Suppressor macrophage treated with lipopolysaccharide for 1 hour (primary cell): ENCODE measurements around the gene MT1M.
A peak's percentile ranks its signal among the peaks of the same experiment; 100 is the strongest.
"Not testable (repeated sequence)": the region's sequence is repeated elsewhere in the genome, so short reads cannot be mapped to it uniquely, and the experiment has no call there.

Experiments used
- DNase-seq, 3 donors: peaks; one replicate each; pipeline ENCODE4 v3.0.0-alpha.2; 2020 to 2022

MT1M gene

GRCh38 chr16:56652600-56652999 is 20.1 kb downstream of the MT1M start:
- DNase-seq: no peak

- no peak for DNase-seq
These were observed 20.8 kb downstream of the MT1M start for GRCh38 chr16:56653218-56653617.

- peak; percentile 83 to 88 (median 84) for DNase-seq
These were observed 25.3 kb downstream of the MT1M start, which contains the start of gene MT1F for GRCh38 chr16:56657555-56658326. Gene MT1F (plus strand): TSS chr16:56657959. CDS start chr16:56658059, 100 bp downstream.

GRCh38 chr16:56658327-56658875 is 25.9 kb downstream of the MT1M start:
- DNase-seq: no peak

GRCh38 chr16:56662357-56663354 is 30.2 kb downstream of the MT1M start:
- DNase-seq: no peak

GRCh38 chr16:56664506-56664905 is 32.0 kb downstream of the MT1M start:
- DNase-seq: no peak

- not testable (repeated sequence) for DNase-seq
These were observed 33.1 kb downstream of the MT1M start for GRCh38 chr16:56665286-56666261.

- DNase-seq: peak; percentile 73 to 88 (median 77)
These were observed 35.4 kb downstream of the MT1M start, which contains the start of gene MT1G for GRCh38 chr16:56667581-56668571. Gene MT1G (minus strand): TSS chr16:56668065. CDS start chr16:56667993, 72 bp downstream.

- no peak for DNase-seq
These were observed 36.8 kb downstream of the MT1M start, which contains the start of gene MT1H for GRCh38 chr16:56669005-56669839. Gene MT1H (plus strand): TSS chr16:56669814. CDS start chr16:56669885, 71 bp downstream.

GRCh38 chr16:56669840-56670619 is 37.6 kb downstream of the MT1M start:
- DNase-seq: peak; percentile 42 to 54 (median 53)

- DNase-seq: no peak
These were observed 38.1 kb downstream of the MT1M start for GRCh38 chr16:56670620-56670934.

GRCh38 chr16:56671691-56672090 is 39.2 kb downstream of the MT1M start:
- peak; percentile 66 to 86 (median 66) for DNase-seq

- DNase-seq: not testable (repeated sequence)
These were observed 39.7 kb downstream of the MT1M start for GRCh38 chr16:56672171-56672570.

- DNase-seq: peak in 1 of 3 donors; percentile 28
These were observed 40.5 kb downstream of the MT1M start for GRCh38 chr16:56672761-56673536.

GRCh38 chr16:56673921-56674320 is 41.5 kb downstream of the MT1M start:
- peak; percentile 51 to 59 (median 58) for DNase-seq

- not testable (repeated sequence) for DNase-seq
These were observed 42.1 kb downstream of the MT1M start for GRCh38 chr16:56674570-56674969.

- DNase-seq: no peak
These were observed 43.3 kb downstream of the MT1M start for GRCh38 chr16:56675685-56676210.

- DNase-seq: no peak
These were observed 45.0 kb downstream of the MT1M start for GRCh38 chr16:56677474-56677873.
